Stimulated activated CD4-positive, alpha-beta T cell treated with anti-CD3 and anti-CD28 coated beads, Interleukin-12 subunit alpha, Interleukin-12 subunit beta, amount 100 ng/mL, for 24 hours (primary cell): ENCODE data around the gene WDR5.

Experiments used
- DNase-seq, 2 experiments: peaks; one replicate each; pipeline ENCODE4 v3.0.0-alpha.2; 2020; ENCODE audit warnings: low read depth in 2 of 2

WDR5 gene

GRCh38 chr9:134158753-134159392 lies 23.0 kb downstream of the WDR5 start:
- DNase-seq, result no peak

GRCh38 chr9:134159566-134160245 lies 23.8 kb downstream of the WDR5 start:
- DNase-seq, result no peak

DNA sequence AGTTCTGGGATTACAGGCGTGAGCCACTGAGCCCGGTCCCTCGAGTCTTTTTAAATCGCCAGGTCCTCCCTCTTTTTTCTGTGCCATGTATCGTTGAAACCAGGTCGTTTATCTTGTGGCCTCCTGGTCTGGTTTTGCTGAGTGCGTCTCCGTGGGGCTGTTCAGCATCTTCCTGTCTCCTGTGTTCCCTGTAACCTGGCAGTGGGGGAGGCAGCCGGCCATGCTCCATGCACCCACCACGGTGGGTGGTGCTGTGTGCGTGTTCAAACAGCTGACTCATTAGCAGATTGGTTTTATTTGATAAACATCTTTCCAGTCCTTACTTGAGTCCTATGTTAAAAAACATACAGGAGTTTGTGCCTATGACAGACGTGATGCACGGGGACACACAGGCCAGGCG lies 25.8 kb downstream of the WDR5 start:
- DNase-seq, result no peak

- no peak for DNase-seq
These were observed 26.4 kb downstream of the WDR5 start for GRCh38 chr9:134162212-134162775.

GRCh38 chr9:134162926-134163370 lies 27.1 kb downstream of the WDR5 start:
- DNase-seq, result no peak

DNA sequence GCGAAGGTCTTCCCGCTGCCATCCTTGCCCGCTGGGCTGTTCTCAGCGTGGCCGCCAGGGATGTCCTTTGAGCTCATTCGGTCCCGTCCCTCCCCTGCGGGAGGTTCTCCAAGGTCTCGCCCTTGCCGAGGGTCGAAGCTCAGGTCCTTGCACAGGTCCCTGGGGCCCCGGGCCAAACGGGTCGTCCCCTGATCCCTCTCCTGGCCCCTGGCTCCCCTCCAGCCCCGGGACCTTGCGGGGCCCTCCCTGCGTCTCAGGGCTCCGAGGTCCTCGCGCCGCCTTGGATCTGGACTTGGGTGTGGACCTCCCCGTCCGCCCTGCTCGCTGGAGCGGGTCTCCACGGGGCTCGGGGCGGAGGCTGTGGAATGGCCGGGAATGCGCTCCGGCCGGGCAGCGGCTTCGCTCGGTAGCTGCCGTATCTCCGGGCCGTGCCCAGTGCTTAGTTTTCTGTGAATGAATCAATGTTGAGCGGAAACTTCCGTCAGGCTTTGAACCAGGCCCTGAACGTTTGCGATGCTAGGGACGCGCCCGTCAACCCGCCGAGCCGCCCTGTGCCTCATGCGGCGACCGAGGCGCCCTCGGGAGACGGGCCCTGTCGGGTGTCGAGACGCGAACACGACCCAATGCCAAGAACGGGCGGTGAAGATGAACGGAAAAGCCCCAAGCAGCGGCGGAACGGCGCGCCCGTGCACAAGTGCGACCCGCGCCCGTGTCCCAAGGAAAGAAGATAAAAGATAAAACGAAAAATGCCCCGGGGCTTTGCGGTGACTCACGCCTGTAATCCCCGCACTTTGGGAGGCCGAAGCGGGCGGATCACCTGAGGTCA lies 27.7 kb downstream of the WDR5 start:
- peak; percentile 46 to 50 for DNase-seq

DNA sequence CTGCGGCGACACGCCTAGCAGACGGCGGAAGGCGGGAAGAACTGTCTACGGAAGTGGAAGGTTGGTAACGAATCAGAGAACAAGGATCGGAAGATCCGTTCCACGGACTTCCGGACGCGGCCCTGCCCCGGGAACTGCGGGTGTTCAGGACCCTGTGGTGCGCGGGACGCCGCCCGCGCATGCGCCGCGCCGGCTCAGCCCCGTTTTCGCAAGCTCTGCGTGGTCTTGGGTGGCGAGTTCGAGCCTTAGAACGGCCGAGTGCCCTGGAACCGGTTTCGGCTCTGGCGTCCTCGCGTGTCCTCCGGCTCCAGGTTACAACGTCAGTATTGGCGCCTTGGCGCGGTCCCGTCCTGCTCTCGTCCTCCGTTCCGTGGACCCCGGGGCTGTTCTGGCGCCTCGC lies 29.0 kb downstream of the WDR5 start:
- no peak for DNase-seq

DNA sequence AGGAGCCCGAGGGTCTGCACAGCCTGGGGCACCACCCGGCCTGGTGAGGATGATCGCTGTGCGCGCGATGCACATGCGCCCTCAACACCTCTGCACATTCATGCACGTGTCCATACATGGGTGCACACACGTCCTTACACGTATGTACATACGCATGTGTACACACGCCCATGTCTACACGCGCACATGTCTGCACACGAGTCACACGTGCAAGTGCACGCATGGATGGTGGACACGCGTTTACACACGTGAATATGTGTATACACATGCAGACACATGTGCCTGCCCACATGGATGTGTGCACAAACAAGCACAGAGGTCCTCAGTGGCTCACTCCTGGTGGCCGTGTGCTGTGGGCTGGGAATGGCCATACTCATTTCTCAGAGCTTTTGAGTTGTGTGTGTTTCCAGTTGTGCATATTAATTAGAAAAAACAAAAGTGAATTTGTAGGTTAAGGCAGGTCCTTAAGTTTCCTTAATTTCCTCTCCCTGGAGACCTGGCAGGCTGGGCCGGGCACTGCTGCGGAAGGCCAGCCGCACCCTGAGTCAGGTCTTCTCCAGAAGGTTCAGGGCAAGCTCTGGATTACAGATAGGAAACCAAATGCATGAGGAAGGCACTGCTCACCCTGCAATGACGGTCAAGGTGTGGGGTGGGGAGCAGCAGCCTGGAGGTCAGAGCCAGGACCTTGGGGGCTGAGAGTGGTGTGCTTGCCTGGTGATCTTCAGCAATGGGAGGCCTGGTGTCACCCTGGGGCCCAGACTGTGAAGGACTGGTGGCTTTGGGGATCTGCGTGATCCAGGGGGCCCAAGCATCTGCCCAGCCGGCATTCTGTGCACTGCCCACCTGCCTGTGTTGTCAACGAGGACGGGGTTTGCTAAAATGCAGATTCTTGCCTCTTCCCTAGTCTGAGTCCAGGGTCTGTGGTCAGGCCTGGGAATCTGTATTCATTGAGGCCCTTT lies 29.8 kb downstream of the WDR5 start:
- peak; percentile 23 to 31 for DNase-seq

- no peak for DNase-seq
These were observed 30.5 kb downstream of the WDR5 start for GRCh38 chr9:134166374-134166773.

DNA sequence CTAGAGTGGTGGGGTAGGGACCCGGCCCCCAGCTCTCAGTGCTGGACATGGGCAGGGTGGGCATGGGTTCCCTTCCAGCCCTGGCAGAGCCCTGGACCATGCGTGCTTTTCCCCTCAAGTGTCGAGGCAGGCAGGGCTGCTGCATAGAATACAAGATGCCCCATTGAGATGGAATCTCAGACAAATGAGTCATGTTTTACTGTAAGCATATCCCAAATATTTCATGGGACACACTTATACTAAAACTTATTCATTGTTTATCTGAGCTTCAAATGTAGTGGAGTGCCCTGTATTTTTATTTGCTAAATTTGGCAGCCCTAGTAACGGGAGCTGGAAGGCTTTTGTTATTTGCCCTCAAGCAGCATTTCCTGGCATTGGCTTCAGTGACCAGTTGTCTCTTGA lies 31.6 kb downstream of the WDR5 start:
- DNase-seq, result no peak

GRCh38 chr9:134168757-134169550 lies 33.1 kb downstream of the WDR5 start:
- no peak for DNase-seq

DNA sequence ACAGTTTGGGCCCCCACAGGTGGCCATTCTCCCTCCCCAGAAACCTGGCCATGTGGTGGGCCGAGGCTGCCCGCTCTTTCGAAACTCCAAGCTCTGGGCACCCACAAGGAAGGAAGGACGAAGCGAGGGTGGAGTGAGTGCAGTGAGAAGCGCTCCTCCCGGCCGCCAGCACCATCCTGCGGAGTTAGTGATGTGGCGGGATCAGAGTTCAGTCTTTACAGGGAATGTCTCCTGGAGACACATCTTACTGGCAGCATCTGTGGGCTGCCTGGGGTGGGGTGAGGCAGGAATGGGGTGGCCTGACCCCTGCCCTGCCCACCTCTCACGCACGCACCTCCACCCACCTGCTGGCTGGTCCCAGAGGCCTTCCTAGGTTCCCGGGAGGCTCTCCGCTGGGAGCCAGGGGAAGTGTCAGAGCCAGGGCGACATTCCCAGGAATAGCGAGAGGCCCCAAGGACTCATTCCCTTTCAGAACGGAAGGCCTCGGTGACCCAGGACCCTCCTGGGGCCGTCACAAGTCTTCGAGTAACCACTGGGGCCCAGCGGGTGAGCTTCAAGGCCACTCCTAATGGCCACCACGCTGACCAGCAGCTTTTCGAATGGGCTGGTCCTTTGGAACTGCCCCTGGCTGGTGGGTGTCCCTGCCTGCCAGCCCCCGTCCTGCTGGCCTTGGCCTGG lies 34.0 kb downstream of the WDR5 start:
- DNase-seq, result no peak

DNA sequence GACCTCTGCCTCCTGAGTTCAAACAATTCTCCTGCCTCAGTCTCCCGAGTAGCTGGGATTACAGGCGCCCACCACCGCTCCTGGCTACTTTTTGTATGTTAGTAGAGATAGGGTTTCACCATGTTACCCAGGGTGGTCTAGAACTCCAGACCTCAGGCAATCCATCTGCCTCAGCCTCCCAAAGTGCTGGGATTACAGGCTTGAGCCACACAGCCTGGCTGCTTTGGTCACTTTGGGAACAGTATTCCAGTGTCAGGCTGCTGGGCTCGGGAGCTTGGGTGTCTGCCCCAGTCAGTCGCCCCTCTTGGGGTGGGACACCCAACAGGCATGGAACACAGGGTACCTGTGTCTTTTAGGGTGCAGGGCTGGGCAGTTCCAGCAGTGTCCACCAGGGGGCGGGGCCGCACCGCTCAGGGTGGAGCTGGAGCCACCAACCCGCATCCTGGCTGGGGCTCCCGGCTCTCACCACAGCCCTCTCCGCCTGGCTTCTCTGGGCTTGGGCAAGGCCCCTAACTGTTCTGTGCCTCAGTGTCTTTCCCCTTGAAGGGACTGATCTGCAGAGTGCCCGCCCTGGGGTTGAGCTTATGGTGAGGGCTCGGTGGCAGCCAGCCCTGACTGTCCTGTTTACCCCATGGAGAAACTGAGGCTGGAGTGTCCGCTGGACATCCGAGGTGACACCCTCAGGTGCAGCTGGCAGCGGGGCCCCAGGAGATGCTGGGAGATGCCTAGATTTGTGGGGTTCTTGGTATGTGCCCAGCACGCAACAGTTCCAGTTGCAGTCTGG lies 34.8 kb downstream of the WDR5 start:
- no peak for DNase-seq

- DNase-seq, result no peak
These were observed 35.7 kb downstream of the WDR5 start for GRCh38 chr9:134171316-134172197.

GRCh38 chr9:134172198-134173126 lies 36.6 kb downstream of the WDR5 start:
- DNase-seq, result no peak

DNA sequence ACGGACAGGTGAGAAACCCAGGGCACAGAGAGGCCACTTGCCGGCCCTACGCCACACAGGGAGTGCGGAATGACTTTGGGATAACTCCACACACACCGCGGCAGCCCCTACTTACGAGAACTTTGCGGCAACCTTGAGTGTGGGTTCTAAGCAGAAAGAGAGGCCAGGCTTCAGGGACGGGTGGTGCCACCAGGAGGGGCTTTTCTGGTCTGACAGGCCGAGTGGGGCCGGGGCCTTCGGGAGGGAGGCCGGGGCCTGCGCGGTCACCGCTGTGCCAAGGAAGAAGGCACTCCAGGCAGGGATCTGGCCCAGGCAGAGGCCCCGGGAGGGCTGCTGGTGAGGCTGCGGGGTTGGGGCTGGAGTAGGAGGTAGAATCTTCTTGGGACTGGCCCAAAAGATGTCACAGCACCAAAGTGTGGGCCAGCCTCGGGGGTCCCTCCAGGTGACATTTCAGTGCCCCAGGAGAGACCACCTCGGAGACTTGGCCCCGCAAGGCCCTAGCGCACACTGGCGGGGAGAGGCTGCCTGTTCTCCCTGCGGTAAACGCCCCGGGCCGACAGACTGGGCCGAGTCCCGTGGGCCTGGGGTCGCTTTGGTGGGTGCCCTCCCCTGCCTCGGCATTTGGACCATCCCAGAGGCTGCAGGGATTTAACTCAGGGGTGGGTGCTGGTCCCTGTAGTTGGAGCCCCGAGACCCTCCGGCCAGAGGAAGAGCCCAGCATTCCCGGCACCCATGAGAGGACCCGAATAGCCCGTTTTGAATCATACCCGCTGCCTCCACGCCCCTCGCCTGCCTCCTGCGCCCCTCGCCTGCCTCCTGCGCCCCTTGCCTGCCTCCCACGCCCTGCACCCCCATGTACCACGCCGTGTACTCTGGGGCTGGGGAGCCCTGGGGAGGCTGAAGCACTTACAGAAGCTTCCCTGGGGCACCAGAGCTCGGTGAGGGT lies 37.5 kb downstream of the WDR5 start:
- DNase-seq, result no peak
